NCI-H345 (cell line): ENCODE data around the gene COL18A1.
"Not testable (repeated sequence)": the region's sequence is repeated elsewhere in the genome, so short reads cannot be mapped to it uniquely, and the experiment has no call there.

Experiments used
- DNase-seq: peaks from one replicate; lab custom pipeline; 2025; lab: John Stamatoyannopoulos, UW

COL18A1 gene

GRCh38 chr21:45404730-45405270 is at the start of gene COL18A1:
COL18A1 (plus strand) TSS chr21:45405165; CDS start chr21:45405231, 66 bp downstream.
- DNase-seq = peak; percentile 50

DNA sequence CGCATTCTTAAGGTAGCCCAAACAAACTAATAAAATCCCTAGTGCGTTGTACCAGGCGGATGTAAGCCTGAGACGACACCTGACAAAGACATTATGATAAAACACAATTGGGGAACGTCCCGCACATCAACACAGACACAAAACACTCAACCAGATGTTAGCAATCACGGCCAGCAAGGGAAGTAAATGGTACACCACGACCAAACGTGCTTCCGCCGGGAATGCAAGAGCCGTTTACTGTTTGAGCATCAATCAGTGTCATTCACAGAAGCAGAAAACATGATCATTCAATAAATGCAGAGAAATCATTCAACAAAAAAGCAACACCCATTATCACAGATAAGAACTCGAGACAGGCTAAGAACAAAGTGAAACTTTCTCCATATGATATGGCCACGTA is 49.4 kb upstream of the COL18A1 start:
- no peak for DNase-seq

DNA sequence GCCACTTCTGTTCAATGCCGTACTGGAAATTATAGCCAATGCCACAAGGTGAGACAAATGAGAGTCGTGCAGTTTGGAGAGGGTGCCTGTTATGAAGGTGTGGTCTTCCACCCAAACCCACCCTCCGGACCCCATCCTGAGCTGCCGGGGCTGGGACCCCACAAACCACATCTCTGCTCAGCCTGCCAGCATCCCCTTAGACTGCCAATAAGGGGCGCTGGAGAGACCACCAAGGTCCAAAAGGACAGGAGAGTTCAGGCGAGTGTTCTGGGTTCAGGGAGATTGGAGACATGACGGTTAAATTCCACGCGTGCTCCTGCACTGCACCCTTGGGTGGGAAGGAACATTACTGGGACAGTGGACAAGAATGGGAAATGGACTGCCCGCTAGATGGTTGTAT is 48.7 kb upstream of the COL18A1 start:
- DNase-seq = no peak

DNA sequence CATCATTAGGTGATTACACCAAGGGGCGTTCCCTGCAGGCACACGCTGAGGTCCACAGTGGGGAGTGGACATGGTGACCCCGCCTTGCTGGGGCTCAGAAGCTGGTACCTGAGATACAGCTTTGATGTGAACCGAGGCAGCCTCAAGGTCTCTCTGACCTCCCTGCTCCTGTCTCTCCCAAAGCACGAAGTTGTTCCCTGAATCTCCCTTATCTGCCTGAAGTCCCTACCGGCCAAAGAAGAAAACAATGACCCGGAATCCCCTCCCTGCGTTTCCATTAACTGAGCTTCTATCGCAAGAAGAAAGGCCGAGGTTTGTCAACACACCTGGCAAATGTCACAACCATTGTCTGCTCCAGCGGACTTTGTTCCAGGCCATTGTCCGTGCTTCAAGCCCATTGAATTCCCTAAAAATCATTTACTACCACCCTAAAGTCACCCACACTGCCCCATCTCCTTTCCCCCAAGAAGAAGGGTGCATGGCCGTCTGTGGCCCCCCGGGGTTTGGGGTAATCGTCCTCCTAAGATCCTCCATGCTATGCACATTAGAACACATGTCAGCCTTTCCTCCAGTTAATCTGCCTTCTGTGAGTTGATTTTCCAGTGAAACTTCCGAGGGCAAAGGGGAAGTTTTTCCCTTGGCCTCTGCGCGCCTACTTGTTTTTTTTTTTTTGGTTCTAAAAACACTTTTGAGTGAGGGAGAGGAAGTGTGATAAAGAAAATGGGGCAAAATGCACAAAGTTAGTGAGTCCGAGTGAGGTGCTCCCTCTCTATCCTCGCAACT is 48.1 kb upstream of the COL18A1 start:
- no peak for DNase-seq

- no peak for DNase-seq
Observed at GRCh38 chr21:45357436-45358260, 47.3 kb upstream of the COL18A1 start.

GRCh38 chr21:45358261-45358670 is 46.7 kb upstream of the COL18A1 start:
- DNase-seq = no peak

DNA sequence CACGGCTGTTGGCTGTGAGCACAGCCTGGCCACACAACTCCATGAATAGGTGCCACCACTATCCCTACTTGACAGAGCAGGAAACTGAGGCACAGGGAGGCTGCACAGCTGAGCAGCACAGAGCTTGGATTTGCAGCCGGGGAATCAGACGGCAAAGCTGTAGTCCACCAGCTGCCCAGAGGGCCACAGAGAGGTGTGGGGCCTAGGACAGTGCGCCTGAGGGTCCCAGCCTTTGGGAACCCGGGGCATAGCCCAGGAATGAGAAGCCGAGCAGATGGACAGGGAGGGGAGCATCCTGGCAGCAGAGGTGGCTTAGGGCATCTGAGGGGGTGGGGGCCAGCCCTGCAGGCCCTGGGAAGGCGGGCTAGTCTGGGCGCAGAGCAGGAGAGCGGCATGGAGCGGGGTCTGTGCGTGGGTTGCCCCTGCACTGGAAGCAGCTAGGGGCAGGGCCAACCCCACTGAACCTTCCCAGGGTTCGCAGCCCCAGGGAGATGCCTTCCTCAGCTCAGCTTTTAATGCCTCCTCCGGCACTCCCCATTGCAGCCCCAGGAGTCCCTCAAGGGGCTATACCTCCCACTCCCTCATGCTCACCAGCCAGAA is 46.2 kb upstream of the COL18A1 start:
- DNase-seq = no peak

- DNase-seq = no peak
Observed at GRCh38 chr21:45359451-45360217, 45.3 kb upstream of the COL18A1 start.

- DNase-seq = no peak
Observed at GRCh38 chr21:45361033-45361997, 43.6 kb upstream of the COL18A1 start.

GRCh38 chr21:45362077-45362747 is 42.8 kb upstream of the COL18A1 start:
- no peak for DNase-seq

DNA sequence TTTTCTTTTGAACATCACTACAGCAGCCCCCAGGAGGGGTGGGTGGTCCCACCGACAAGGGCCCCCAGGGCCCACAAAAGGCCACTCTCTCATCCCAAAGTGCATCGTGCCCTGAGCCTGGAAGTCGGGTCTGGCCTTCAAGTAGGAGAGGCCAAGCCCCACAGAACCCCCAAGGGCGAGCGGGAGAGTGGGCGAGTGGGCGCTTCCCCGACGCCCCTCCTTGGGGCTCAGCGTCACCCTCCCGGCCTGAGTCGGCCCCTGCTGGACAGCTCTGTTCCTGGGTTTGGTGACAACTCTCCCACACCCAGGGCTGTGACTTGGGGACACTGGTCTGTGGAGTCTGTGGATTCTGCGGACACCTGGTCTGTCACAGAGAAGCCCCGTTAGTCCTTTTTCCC is 42.2 kb upstream of the COL18A1 start:
- DNase-seq = no peak

DNA sequence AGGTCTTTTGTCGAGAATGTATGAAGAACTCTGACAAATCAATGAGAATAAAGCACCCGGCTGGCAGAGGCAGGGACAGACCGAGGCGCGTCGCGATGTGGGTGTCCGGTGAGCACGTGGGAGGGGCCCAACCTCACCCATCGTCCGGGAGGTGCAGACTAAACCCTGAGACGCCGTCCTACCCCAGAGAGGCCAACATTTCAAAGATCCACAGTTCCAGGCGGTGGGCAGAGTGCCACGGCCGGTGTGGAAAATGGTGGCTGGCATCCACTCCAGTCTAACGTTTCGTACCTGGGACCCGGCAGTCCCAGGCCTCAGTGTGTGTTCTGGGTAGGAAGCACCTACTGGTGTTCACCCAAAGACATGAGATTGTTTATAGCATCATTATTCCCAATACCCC is 41.7 kb upstream of the COL18A1 start:
- not testable (repeated sequence) for DNase-seq

DNA sequence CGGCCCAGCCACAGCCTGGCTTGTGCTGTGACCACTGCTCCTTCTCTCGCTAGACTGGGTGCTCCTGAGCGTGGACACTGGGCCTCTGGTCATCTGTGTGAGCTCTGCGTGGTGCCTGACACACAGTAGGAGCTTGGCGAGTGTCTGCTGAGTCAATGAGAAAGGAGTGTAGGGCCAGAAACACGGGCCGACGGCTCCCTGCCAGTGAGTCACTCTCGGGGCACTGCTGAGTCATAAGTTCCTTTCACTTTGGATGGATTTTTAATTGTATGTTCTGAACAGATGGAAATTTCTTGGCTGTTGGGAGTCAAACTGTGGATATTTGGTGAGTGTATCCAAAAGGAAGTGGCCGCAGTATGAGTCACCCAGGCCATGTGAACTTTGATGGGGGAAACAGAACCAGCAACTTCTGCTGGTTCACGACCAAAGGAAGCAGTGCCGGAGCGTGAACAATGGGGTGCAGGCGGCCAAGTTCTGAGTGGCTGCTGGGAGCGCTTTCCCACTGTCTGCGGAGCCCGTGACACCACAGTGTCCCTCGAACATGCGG is 41.0 kb upstream of the COL18A1 start:
- DNase-seq = no peak

GRCh38 chr21:45364468-45365185 is 40.3 kb upstream of the COL18A1 start:
- DNase-seq = no peak

DNA sequence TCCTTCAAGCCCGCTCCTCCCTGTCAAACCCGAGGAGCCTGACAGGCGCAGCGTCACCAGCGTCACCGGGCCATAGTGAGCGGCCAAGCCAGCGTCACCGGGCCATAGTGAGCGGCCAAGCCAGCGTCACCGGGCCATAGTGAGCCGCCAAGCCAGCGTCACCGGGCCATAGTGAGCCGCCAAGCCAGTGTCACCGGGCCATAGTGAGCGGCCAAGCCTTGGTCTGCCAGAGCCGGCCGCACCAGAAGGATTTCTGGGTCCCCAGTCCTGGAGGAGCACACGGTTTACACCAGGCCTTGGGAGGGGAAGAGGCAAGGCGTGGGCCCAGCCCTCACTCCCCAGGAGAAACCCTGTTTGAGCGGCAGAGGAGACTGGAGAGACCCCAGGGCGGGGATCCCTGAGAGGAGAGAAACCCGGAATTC is 39.8 kb upstream of the COL18A1 start:
- no peak for DNase-seq

DNA sequence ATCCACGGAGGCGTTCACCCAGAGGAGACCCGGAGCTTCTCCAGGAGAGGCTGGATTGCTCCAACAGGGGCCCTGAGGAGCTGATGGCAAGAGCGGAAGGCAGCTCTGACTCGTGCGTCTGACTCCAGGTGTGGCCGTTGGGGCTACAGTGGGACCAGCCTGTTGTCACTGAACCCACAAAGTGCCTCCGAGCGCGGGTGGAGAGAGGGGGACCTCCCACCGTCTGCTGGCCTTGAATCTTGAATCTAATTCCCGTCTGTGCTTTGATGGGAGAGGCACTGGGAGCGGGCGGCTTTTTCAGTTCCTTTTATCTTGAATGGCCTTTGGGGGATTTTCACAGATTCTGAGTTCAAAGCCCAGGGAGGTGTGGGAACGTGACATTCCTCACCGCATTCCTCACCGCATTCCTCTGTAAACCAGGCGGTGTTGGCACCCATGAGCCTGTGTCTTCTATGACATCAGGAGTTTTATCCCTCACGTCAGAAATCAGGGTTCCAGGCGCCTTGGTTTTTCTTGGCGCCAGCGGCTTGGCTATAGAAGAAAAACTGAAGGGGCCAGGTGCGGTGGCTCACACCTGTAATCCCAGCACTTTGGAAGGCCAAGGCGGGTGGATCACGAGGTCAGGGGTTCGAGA is 39.2 kb upstream of the COL18A1 start:
- no peak for DNase-seq

DNA sequence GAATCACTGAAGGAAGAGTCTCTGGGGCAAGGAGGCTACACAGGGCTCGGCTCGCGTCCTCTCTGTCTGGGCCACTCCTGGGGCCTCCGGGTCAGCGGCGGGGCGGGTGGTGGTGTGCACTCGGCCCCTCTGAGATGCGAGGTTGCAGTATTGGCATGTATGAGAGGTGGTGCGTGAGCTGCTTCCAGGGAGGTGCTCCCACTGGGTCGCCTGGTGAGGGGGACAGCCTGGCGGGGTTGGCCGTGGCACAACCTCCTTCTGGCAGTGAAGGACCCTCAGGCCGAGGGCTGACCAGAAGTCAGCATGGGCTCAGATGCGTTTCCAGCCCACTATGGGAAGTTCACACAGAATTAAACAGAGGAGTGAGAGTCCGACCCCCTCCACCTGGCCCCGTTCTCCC is 38.5 kb upstream of the COL18A1 start:
- no peak for DNase-seq

DNA sequence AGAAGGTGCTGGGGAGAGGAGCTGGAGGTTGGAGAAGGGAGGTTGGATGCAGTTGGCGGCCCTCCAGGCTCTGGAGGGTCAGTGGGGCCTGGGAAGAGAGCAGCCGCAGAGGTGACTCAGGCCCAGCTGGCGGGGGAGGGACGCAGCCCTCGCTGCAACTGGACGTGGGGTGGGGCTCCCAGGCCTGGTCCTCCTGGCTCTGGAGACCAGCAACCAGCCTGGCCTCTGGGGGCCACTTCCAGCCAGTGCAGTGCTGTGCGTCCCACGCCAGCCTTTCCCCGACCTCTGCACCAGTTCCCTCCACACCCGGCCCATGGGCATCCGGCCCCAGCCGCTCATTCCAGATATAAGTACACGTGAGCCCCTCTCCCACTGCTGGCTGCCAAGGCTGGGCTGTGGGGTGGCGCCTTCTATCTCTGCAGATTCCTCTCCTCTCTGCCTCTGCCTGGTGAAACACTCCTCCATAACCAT is 38.0 kb upstream of the COL18A1 start:
- no peak for DNase-seq
